Stimulated activated naive CD4-positive, alpha-beta T cell (primary cell): ENCODE results near the gene FLT3.
A peak's percentile ranks its signal among the peaks of the same experiment; 100 is the strongest.

Experiments
- DNase-seq, 6 experiments: peaks; one replicate each; lab custom pipeline; 2025; lab: John Stamatoyannopoulos, UW

The FLT3 gene

GRCh38 chr13:28001837-28002473 lies 98.4 kb downstream of the FLT3 start:
- DNase-seq = no peak

DNA sequence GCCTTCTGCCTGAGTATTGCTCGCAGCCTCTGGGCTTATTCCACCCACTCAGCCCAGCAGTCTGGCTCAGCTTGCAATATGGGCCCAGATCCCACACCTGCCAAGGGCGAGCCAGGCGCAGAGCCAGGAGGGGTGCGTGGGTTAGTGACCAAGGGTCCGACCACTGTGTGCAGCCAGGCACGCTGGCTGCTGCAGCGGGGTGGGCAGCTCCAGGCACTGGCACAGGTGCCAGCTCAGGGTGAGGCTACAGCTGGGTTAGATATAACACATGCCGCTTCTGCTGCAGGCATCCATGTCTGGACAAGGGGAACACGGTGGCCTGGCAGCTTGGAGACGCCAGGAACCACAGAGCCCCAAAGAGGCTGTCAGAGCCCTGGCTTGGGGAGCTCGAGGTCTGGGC lies 99.3 kb downstream of the FLT3 start:
- no peak for DNase-seq

DNA sequence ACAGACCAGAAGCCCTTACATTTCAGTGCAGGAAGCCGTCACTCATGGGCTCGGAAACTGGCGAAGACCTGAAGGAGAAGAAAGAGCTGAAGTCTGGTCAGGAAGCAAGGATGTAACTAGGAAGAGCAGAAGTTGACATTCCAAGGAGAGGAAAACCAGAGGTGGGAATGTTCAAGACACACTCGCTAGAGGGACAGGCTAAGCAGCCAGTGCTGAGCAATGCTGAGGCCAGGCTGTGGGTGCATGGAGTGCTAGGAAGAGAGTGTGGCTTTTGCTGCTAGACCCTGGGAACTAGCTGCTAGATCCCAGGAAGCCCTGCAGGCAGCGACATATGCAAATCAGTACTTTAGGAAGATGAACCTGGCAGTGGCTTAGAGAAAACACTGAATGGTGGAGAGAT lies 99.8 kb downstream of the FLT3 start:
- no peak for DNase-seq

GRCh38 chr13:27997904-27998522 lies 102.4 kb downstream of the FLT3 start:
- DNase-seq = peak in 2 of 6 experiments; percentile 1 to 23

DNA sequence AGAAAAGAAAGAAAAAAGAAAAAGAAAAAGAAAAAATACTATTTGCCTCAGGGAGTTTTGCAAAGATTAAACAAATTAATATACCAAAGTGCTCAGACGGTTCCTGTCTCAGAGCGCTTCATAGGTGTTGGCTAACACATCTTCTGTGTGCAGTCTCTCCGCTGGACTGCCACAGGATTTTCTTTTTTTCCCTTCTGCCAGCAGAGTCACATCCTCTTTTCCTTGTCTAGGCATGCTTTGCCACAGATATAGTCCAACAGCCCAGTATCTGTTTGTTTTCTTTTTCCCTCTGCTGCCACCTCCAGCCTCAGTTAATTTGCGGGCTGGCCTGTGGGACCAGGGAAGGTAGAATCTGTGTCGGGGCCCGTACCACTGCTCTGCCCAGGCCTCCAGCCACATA lies 108.5 kb downstream of the FLT3 start:
- no peak for DNase-seq

GRCh38 chr13:27988520-27988919 lies 111.9 kb downstream of the FLT3 start, which contains the start of gene URAD:
Gene URAD, minus strand, starts transcription at chr13:27988693. Its CDS starts 56 bp downstream, at chr13:27988637.
- DNase-seq = no peak

GRCh38 chr13:27985600-27985999 lies 114.8 kb downstream of the FLT3 start:
- DNase-seq = no peak

- no peak for DNase-seq
These were observed 118.0 kb downstream of the FLT3 start for GRCh38 chr13:27982361-27982760.

DNA sequence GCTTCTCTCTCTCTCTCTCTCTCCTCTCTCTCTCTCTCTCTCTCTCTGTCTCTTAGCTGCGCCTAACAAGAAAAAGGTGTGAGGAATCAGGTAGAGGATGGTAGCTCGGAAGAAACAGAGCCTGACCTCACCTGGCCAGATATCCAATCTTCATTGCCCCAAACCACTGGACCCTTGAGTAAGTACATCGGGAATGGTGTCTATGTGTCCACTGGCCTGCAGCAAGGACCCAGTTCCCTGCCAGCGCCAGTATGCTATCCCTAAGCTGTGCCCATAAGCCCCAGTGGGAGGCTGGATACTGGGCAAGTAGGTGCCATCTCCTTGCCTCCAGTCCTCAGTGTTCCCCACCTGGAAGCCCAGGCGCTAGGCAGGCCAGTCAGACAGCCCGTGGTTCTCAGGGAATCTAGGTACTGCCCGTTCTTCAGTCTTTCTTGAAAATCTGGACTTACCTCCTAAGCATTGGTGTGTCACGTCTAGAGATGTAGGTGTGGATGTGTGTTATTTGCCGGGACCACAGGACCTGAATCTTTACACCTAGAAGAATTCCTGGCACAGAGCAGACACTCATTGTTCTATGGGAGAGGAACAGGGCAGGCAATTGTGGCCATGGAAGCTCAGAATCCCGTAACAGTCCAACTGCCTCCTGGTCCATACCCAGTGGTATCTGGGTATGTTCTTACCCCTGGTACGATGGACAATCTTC lies 119.2 kb downstream of the FLT3 start:
- no peak for DNase-seq

DNA sequence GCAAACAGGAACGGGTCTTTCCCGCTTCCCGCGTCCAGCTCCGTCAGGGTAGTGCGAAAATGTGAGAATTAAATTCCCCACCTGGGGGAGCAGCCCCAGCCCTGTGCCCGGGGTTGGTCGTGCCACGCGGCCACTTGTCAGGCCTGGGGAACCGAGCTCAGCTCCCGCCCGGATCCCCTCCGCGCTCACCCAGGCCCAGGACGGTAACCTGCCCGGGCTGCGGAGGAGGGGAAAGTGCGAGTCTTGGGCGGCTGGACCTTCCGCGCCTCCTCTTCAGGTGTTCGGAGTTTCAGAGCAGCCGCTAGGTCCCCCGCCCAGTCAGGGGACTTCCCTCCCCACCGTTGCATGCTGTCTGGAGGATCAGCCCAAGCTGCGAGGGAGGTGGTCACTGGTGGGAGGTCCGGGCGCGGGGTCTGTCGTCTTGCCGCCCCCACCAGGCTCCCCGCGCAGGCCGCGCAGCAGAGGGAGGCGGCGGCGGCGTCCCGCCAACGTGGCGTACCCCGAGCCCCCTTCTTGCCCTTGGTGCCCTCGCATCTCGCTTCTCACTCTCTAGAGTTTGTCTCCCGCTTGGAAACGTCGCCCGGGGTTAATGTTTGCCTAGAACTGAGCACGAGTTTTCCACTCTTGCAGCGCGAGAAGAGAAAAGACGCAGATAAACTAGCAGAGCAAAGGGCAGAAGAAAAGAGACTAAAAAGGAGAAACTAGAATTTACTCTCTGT lies 119.9 kb downstream of the FLT3 start:
- DNase-seq = no peak

- no peak for DNase-seq
These were observed 120.6 kb downstream of the FLT3 start for GRCh38 chr13:27979765-27980279.

DNA sequence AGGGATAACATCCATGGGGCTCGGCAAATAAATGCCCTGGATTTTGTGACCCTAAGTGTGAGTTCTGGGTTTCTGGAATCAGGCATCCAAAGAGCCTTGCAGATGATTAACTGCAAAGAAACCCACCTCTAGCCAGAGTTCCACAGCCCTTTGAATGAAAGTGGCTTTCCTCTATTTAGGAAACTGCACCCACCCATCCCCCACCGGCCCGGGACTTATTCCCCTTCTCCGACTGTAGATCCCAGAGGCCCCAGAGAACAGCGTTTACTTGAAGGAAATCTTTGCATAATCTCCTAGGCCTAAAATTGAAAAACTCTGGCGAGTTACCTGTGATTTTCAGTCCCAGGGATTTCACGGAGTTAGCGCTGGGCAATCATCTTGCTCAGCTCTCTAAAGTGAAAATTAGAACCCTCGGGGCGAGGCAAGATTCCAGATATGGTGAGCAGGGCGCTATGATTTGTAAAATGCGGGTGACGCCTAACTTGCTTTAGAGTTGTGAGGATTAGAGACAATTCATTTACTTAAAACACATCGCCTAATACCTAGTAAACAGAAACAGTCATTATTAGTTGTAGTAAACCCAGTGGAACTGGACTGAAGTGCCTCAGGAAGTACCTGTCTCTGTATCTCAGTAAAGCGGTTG lies 121.3 kb downstream of the FLT3 start:
- DNase-seq = no peak

DNA sequence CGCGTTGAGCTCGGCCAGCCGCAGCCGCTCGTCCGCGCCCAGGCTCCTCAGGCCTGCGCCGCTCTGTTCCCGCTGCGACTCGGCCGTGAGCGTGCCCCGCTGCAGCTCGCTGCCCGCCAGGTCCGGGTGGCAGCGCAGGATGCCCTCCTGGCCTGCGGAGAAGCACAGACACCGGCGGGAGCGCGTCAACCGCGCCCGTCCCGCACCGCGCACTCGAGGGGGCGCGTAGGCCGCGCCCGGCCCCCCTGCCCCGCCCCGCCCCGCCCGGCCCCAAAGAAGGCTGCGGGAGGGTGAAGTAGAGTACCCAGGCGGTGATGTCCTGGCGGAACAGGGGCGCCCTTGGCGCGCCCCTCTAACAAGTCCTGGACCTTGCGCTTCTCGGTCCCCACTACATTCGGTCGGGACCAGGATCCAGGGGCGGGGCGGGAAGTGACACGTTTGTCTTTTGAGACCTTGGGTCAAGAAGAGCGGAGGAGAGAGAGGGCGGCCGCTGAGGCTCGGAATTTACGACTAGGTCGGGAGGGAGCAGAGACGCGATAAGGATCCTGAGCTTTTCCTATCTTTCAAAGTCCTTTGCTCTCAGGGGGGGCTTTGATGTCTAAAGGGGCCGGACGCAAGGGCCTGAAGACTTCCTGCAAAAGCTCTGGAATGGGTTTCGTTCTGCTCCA lies 121.9 kb downstream of the FLT3 start:
- DNase-seq = no peak

DNA sequence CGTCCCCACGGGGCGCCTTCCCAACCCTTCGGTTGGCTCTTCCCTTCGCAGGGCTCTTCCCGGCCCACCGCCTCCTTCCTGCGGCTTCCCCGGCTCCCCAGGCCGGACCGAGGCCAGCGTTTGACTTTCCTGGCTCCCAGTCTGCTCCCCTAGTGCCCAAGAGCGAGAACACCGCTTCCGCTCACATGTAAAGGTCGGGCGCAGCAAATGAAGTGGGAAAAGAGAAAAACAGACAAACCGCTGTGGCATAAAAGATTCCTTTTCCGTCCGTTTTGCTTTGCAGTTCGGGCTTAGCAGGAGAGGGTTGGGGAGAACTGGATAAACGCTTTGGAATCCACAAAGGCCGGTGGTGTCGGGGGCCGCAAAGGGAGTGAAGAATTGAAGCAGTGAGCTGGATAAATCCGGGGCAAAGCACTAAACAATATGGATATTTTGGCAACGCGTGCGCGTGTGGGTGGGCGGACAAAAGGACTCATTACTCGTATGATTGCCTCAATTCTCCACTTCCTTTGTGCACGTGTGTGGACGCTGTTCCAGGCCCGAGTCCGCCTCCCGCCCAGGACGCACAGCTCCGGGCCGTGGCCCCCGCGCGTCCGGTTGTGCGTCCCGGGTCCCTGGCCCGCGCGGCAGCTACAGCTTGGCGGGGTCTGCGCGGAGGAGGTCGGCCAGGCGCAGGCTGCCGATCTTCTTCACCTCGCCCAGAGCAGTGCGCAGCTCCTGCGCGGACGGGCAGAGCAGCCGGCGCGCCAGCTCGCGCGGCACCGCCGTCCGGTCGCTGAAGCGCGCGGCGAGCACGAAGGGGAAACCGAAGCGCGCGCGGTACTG lies 122.7 kb downstream of the FLT3 start:
- no peak for DNase-seq

GRCh38 chr13:27976362-27977091 lies 123.8 kb downstream of the FLT3 start:
- no peak for DNase-seq

DNA sequence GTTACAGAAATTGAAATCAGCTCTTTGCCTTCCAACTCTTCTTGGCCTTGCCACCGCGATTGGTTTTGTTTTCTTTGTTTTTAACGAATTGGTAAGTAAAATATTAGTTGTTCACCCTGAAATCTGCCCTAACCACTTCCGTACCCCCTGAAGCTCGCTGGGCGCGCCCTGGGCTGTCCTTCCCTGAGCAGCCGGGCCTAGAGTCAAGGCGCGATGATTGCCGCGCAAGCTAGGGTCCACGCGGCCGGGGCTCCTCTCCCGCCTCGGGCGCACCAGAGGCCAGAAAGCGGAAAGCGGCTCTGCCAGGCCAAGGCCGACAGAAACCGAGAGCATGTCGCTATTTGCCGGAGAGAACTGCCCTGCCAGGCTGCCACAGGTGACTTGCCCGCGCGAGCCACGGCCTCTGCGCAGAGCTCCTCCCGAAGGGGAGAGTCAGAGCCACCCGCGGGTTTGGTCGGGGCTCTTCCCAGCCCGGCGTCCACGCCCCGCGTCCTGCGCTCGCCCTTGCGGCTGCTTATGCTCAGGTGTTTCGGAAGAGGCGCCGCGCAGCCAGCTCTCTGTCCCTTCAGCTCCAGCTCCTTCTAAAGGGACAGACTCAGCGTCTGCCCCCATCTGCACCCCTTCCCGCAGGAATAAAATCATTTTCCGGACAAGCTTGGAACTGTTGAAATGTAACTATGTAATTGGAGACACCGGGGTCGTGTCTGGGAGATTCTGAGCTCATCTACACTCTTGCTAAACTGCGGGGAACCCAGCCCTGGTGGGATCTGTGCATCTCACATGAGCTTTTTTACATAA lies 124.6 kb downstream of the FLT3 start:
- no peak for DNase-seq

DNA sequence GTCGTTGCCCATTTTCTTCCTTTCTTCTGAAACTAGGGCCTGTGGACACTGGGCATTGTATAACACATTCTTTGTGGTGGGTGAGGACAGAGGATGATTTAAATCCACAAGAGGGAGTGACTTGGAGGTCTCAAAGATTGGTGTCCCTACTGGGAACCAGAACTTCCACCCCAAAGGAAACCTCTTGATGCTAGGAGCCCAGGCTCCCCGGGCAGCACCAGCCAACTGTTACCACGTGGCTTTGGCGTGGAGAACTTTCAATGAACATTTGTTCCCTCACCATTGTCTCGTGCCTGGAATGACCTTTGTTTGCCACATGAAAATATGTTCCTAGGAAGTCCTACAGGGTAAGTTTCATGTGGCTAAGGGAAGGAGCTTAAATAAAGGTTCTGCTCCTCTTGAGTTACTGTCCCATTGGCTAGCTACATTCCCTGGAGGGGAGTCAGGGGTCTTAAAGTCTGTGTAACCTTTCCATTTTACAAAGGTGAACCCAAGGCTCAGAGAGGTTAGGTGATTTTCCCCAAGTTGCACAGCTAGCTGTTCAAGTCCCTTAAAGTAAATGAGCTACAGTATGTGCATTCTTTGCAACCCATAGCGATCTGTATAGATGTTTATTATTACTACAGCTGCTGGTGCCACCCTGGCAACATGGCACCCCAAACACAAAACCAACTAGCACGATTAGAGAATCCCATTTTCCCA lies 126.3 kb downstream of the FLT3 start:
- DNase-seq = no peak

GRCh38 chr13:27973291-27973690 lies 127.1 kb downstream of the FLT3 start:
- DNase-seq = no peak
